ENCODE data around the gene ROPN1L. TPM values are rescaled to one million over a fixed set of nuclear protein-coding genes. Genes with fewer than 3 reads are reported as not detected.

ROPN1L gene
- total and polyA plus RNA-seq, 2 of the 8 experiments (the other 6 are each of a cell fraction or from before 2014, with no cell fraction given) = 0.24 to 0.73 TPM

GRCh38 chr5:10455277-10455670 is 13.6 kb downstream of the ROPN1L start:
- ChIA-PET CTCF (ENCODE audit: partially characterized antibody) (interaction anchor here (0.6 to 13.8 kb wide), 26 partner anchors 12 to 402 kb away, joined by 3 to 199 read pairs (median 4); partner anchors contain the start of gene ROPN1L), POLR2A (ENCODE audit: partially characterized antibody) (no interaction called here)
- H2BK5ac ChIP-seq (ENCODE audit: low read depth, low read length) = no peak overlapping the region
- H3K36me3 ChIP-seq (ENCODE audit: control insufficient read depth in 2 of 4, insufficient read depth in 4 of 4, low read length in 3 of 4) = no peaks in the 10 kb centered on the region
- no peak overlapping the region for H3K4ac ChIP-seq (replicated peaks; ENCODE audit: insufficient read length, low read depth, low read length)
- no peaks in the 10 kb centered on the region for H3K79me2 ChIP-seq (ENCODE audit: control insufficient read depth in 1 of 2, insufficient read depth in 2 of 2, low read length in 2 of 2)
- no peaks in the 10 kb centered on the region for H3K9me3 ChIP-seq (ENCODE audit: insufficient read depth in 2 of 2, low read depth in 1 of 2, low read length in 1 of 2)
- DNase-seq (ENCODE audit: low read depth in 1 of 2, low spot score in 2 of 2) = no peak
- H4K91ac ChIP-seq (replicated peaks; ENCODE audit: insufficient read length, low read length) = no peak overlapping the region
- H3K18ac ChIP-seq (ENCODE audit: extremely low read depth, low read length) = no peak overlapping the region
- H3K14ac ChIP-seq (ENCODE audit: insufficient read length) = no peak overlapping the region
- H3K9ac ChIP-seq (replicated peaks in 1 of 4; ENCODE audit: extremely low read depth in 1 of 4, low read depth in 3 of 4, low read length in 3 of 4) = no peak overlapping the region
- peaks cover 0 to 16% (median 7%) of the 10 kb centered on the region in 4 experiments; a peak in 6 of 7 replicates for H3K4me1 ChIP-seq (replicated peaks in 1 of 4; ENCODE audit: control insufficient read depth in 3 of 4, insufficient read depth in 4 of 4, low read length in 3 of 4)
- H4K5ac ChIP-seq (ENCODE audit: insufficient read length, low read depth, low read length) = no peak overlapping the region
- no peak overlapping the region for H2BK120ac ChIP-seq (replicated peaks; ENCODE audit: low read depth, low read length)
- FAIRE-seq = no peak
- no peak overlapping the region for H2BK20ac ChIP-seq (ENCODE audit: low read length)
- H2AFZ ChIP-seq (ENCODE audit: low read length) = no peak overlapping the region
- no peaks in the 10 kb centered on the region for H3K23me2 ChIP-seq (ENCODE audit: low read depth, low read length)
- H2BK15ac ChIP-seq (ENCODE audit: low read length) = no peak overlapping the region
- no peak overlapping the region for H3K4me3 ChIP-seq (ENCODE audit: extremely low read depth in 1 of 4, insufficient read depth in 2 of 4, low read depth in 3 of 4, low read length in 4 of 4)
- no peak overlapping the region for H3K56ac ChIP-seq (replicated peaks; ENCODE audit: insufficient read length, low read depth, low read length)
- H2BK12ac ChIP-seq (ENCODE audit: low read depth, low read length) = no peak overlapping the region
- no peaks in the 10 kb centered on the region for H4K20me1 ChIP-seq (replicated peaks in 1 of 2; ENCODE audit: control insufficient read depth in 1 of 2, insufficient read depth in 2 of 2, low read length in 2 of 2)
- H3K27ac ChIP-seq (ENCODE audit: low read depth, low read length) = no peak overlapping the region
- no peak overlapping the region for H3K4me2 ChIP-seq (ENCODE audit: insufficient read depth in 1 of 2, low read depth in 2 of 2, low read length in 2 of 2)
- H4K8ac ChIP-seq (ENCODE audit: extremely low read depth, insufficient read depth, low read length) = no peak overlapping the region; the same call in 1 of the 2 replicates
- WGBS, 2 experiments (ENCODE audit: extremely low coverage in 1 of 2, insufficient coverage in 1 of 2, insufficient read length in 1 of 2, insufficient replicate concordance in 2 of 2, low coverage in 1 of 2, low lambda C conversion rate in 2 of 2, missing lambda C conversion rate in 1 of 2) = 51% methylated on average over 14 of the region's 14 CpGs; no CpG with 5 or more reads in 1 of the 2 experiments
- H2AK5ac ChIP-seq (ENCODE audit: low read depth, low read length) = no peak overlapping the region
- 0 out of 2 replicates have a peak, but pooled peaks cover 2% of the 10 kb centered on the region for H3K79me1 ChIP-seq (ENCODE audit: low read depth, low read length)
- no peaks in the 10 kb centered on the region for H3K27me3 ChIP-seq (replicated peaks in 1 of 4; ENCODE audit: control insufficient read depth in 3 of 4, extremely low read depth in 1 of 4, insufficient read depth in 3 of 4, low read length in 3 of 4)
- TF ChIP-seq HDAC2 (IDR thresholded peaks at IDR 0.05; ENCODE audit: borderline replicate concordance in 1 of 2, low read depth in 2 of 2, low read length in 2 of 2) = no peak
- no peak overlapping the region for H3K23ac ChIP-seq (ENCODE audit: insufficient read length)

All from H1 (cell line).